GM12873 (cell line): Measurements from ENCODE around the gene HMX3.

Experiments
- TF ChIP-seq, protein P1 (sequence below): IDR thresholded peaks from 2 replicates; pipeline ENCODE4 v1.5.1; 2012; ENCODE audit warnings: low read depth, mild to moderate bottlenecking, moderate library complexity, low read length, control low read depth; ENCODE audit not compliant: insufficient read depth; ENCODE audit errors: missing control alignments

The HMX3 gene

DNA sequence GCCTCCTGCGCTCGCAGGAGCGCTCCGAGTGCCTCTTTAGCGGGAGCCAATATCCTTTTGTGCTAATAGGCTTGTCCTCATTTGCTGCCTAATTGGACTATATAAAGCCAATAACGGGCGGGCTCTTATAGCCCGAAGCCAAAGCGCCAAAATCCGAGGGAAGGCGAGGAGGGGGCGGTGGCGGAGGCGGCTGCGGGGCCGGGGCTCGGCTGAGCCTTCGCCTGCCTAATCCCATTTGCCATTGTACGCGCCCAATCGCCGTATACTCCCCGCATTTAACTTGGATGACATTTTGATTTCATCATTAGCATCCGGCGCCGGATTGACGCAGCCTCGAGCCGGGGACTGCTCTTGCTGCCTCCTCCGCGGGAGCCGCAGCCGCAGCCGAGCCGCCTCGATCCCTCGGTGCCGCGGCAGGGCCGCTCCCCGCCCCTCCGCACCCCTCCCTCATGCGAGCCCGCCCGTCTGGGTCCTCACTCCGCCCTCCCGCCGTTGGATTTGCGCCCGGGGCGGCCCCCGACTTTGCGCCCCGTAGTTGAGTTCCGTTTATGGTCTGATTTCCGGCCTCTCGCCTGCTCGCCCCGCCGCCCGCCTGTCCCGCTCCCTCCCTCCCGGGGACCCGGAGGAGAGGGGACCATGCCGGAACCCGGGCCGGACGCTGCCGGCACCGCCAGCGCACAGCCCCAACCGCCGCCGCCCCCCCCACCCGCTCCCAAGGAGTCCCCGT lies at the start of gene HMX3:
Gene HMX3, plus strand, starts transcription at position 556 of the 727 bp plus-strand sequence. Its CDS starts 81 bp downstream, at position 637.
- TF ChIP-seq, protein P1, sequence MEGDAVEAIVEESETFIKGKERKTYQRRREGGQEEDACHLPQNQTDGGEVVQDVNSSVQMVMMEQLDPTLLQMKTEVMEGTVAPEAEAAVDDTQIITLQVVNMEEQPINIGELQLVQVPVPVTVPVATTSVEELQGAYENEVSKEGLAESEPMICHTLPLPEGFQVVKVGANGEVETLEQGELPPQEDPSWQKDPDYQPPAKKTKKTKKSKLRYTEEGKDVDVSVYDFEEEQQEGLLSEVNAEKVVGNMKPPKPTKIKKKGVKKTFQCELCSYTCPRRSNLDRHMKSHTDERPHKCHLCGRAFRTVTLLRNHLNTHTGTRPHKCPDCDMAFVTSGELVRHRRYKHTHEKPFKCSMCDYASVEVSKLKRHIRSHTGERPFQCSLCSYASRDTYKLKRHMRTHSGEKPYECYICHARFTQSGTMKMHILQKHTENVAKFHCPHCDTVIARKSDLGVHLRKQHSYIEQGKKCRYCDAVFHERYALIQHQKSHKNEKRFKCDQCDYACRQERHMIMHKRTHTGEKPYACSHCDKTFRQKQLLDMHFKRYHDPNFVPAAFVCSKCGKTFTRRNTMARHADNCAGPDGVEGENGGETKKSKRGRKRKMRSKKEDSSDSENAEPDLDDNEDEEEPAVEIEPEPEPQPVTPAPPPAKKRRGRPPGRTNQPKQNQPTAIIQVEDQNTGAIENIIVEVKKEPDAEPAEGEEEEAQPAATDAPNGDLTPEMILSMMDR, result no peak

DNA sequence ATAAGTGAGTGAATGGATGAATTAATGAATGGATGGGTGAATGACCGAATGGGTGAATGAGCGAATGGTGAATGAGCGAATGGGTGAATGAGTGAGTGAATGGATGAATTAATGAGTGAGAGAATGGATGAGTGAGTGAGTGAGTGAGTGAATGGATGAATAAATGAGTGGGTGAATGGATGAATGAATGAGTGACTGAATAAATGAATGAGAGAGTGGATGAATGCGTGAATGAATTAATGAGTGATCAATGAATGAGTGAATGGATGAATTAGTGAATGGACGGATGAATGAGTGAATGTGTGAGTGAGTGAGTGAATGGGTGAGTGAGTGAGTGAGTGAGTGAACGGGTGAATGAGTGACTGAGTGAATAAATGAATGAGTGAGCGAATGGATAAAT lies 49.5 kb upstream of the HMX3 start:
- TF ChIP-seq, protein P1, result no peak

DNA sequence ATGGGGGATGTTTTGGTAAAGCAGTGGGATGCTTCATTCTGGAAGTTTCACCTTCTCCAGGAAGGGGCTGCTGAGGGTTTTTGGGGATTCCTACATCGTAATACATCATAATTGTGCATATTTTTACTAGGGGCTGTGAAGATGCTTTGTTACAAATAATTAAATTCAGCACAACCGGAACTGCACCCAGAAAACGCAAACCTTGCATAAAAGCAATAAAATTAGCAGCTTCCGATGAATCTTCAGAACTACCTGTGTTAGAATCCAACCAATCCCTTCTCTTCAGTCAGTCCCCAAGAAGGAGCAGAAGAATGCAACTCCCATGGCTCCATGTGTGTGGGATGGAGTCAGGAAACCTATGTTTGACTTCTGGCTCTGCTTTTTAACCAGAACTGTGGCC lies 48.4 kb upstream of the HMX3 start:
- TF ChIP-seq, protein P1, result no peak

DNA sequence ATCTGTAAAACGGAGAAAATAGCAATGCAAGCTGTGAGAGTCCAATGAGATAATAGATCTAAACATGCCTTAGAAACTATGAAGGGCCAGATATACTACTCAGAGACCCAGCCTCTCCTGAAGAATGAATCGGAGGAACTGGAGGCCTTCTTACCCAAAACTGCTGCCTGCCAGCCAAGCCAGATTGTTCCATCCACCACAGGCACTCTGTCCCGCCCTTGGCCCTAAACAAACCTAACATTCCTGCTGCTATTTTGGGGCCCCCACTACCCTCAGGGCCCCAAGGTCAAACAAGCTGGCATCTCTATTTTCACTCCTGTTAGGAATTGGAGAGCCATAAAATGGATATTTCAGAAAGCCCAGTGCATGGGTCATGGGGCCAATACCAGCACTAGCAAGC lies 48.0 kb upstream of the HMX3 start:
- TF ChIP-seq, protein P1, result no peak

DNA sequence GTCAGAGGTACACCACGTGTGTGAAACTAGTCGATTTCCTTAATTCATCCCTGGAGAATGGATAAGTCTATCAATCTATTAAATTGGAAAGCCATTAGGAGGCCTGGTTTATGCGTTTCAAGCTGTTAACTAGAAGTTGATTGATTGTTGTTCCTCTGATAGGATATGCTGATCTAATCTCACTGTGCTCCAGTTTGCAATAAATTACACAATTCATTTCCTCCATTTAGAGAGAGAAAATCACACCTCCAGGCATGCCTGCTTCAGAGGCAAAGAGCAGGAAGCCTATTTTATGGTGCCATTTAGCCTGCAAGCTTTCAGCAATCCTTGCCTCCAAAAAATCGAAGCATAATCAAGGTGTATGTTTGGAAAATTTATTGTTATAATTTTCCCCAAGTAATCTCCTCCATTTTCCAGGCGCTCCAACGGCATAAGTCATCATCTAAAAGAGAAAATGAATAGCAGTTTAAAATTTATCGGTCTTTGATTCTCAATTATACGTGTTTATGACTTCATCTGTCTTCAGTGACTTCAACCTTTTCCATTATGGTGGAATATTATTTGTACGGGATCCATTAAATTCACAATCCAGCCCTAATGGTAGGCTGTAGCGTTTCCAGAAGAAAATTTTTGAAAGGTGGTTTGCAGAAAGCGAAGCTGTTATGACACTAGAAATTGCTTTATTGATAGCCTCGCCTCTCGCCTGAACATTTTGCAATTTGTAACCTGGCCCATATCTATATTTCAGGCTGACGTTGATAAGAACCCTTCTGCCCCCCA lies 42.9 kb upstream of the HMX3 start:
- TF ChIP-seq, protein P1, result no peak

DNA sequence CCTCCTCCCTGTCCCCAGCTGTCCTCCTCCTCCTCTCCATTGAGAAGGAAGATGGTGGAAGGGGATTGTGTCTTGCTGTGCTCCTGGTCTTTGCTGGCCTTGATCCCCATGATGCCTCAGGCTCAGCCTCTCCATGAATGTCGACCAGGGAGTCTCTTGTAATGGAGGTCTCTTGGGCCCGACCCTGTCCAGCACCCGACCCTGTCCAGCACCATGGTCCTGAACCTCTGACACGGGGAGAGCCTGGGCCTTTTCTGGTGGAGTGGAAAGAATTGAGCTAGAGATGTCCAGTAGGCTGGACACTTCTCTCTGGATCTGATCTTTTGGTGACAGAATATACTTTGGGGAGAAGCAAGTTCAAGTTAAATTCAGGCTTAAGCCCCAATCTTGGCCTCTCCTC lies 42.3 kb upstream of the HMX3 start:
- TF ChIP-seq, protein P1, result no peak

DNA sequence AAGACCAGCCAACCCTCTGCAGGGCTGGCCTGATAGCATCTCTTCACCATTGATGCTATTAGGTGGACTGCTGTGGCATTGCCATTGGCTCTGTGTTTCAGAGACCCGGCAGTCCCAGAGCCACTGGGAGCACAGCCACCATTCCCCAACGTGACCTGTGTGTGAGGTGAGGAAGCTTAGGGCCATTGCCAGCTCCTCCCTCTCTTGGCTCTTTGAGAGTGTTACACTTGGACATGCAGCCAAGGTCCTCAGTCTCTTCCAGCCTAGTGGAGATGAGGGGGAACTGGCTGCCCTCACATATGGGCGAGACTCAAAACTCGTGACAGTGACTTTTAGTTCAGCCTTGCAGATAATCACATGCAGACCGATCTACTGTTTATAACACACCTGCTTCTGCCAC lies 39.3 kb upstream of the HMX3 start:
- TF ChIP-seq, protein P1, result no peak
